GM20000 (cell line): Measurements from ENCODE around the gene STK4.
"Not testable (repeated sequence)": the region's sequence is repeated elsewhere in the genome, so short reads cannot be mapped to it uniquely, and the experiment has no call there.

Source experiments
- DNase-seq: peaks from one replicate; pipeline ENCODE4 v3.0.0; 2012; ENCODE audit warnings: low spot score
- CTCF ChIP-seq: IDR thresholded peaks from 2 replicates; pipeline ENCODE4 v1.5.1; 2012; ENCODE audit warnings: mild to moderate bottlenecking, control low read depth; ENCODE audit errors: extremely low read depth, missing control alignments

STK4 gene

GRCh38 chr20:45053430-45054351 is 87.4 kb downstream of the STK4 start:
- no peak for DNase-seq
- no peak for TF ChIP-seq CTCF

DNA sequence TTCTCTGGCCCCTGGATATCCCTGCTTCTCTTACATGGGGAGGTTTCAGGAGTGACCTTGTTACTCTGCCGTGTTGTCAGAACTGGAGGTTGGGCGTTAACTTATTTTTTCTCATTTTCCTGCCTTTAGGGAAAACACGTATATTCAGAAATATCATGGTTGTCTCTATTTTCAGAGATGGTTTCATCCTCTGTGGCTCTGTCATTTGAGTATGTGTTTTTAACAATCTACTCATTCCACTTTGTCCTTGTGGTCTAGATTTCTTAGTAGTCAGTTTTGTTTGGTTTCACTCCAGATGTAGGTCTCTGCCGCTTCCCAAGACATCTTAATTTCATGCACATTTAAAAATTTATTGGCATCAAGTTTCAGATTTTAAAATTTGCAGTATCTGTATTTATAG is 88.7 kb downstream of the STK4 start:
- DNase-seq = no peak
- TF ChIP-seq CTCF = no peak

DNA sequence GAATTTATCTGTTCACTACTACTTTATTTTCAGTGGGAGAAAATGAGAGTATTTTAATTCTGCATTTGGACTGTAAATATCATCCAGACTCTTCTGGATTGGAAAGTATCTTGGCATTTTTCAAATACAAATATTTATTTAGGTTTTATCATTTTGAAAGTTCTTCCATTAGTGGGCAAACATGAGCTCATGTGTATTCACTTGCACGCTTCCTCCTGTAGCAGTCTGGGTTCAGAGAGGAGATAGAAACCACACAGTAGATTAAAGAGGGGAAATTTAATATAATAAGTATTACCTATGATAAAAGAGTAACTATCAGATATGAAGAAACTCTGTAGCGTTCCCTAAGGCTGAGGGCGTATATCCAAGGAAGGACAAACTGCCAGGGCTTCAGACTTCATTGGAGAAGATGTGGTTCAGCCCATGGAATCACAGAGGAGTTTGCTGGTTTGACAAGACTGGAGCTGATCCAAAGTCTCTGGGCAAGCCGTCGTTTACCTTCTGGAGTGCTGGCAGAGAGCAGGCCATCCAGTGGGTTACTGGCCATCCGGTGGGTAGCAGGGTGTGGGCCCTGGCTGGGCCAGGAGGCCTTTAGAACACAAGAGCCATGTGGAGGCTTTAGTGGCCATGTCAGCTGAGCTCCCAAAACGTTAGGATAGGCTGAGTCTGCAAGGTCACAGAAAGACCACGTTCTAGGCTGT is 90.3 kb downstream of the STK4 start:
- no peak for DNase-seq
- no peak for TF ChIP-seq CTCF

- no peak for TF ChIP-seq CTCF
- DNase-seq = no peak
Observed at GRCh38 chr20:45058168-45058850, 92.0 kb downstream of the STK4 start.

DNA sequence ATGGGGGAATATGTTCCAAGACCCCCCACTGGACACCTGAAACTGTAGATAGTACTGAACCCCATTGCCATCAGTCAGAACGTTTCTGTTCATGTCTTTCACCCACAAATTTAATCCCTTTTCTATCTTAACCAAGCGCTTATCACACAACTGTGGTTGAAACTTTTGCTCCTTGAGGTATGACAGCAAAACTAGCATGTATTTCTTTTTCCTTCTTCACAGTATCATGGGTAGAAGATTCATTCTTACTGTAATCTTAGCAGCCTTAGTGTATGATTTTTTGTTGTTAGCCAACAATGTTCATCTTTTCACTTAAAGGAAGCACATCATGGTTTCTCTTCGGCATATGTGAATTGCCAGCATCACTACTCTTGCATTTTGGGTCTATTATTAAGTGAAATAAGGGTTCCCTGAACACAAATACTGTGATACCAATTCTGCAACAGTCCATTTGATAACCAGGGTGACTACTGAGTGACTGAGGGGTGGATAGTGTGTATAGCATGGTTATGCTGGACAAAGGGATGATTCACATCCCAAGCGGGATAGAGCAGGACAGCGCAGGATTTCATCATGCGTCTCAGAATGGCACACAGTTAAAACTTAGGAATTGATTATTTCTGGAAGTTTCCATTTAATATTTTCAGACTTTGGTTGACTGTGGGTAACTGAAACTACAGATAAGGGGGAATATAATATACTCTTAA is 92.9 kb downstream of the STK4 start:
- DNase-seq = no peak

GRCh38 chr20:45060294-45060693 is 94.0 kb downstream of the STK4 start:
- TF ChIP-seq CTCF = no peak
- DNase-seq = no peak

More for the DNA sequence above, 92.9 kb downstream of the STK4 start:
- no peak for TF ChIP-seq CTCF

DNA sequence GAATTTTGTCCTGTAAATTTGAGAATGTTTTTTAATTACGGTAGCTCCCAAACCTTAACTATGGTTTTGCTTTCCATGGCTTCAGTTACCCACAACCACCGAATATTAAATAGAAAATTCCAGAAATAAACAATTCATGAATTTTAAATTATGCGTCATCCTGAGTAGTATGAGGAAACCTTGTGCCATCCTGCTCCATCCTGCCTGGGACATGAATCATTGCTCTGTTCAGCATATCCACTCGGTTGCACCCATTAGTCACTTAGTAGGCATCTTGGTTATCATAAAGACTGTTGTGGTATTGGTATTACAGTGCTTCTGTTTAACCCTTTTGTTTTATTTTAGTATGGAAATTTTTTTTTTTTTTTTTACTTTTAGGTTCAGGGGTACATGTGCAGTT is 94.9 kb downstream of the STK4 start:
- DNase-seq = no peak
- no peak for TF ChIP-seq CTCF

- not testable (repeated sequence) for DNase-seq
Observed at GRCh38 chr20:45063107-45063506, 96.8 kb downstream of the STK4 start.
